ENCODE measurements around the gene HHIPL1. TPM values are rescaled to one million over a fixed set of nuclear protein-coding genes. Genes with fewer than 3 reads are reported as not detected.

HHIPL1 gene
- total and polyA plus RNA-seq, 2 donors (not counting 3 experiments of a cell fraction or from before 2014, with no cell fraction given): 1.3 to 2.1 TPM

DNA sequence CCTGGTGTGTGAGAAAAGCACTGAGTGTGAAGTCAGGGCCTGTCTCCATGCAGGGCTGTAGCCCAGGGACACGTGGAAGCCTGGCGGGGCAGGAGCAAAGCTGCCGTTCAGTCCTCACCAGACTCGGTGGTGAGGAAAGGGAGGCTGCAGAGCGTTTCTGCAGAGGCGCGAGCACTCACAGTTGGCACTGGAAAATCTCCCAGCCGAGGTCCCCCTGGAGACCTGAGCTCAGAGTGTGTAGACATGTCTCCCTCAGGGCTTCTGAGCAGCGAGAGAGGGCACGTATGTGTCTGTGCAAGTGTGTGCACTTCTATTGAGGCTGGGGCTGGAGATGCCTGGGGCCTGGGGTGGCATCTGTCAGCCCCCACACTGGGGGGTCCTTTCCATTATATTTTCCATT lies 11.0 kb upstream of the HHIPL1 start:
- H4K20me1 ChIP-seq (replicated peaks; ENCODE audit: control insufficient read depth, extremely low read depth, insufficient read depth, low read length): no peaks in the 10 kb centered on the region

More for the DNA sequence above, 11.0 kb upstream of the HHIPL1 start:
- Histone ChIP-seq H3K9ac (replicated peaks; ENCODE audit: extremely low read depth, insufficient read depth, low read length) (no peak overlapping the region), H2AFZ (ENCODE audit: low read depth, low read length) (no peak overlapping the region), H3K27ac (ENCODE audit: insufficient read depth, low read depth, low read length) (no peak overlapping the region), H3K27me3 (ENCODE audit: control insufficient read depth in 2 of 2, insufficient read depth in 2 of 2, low read length in 2 of 2) (no peaks in the 10 kb centered on the region), H3K36me3 (ENCODE audit: control insufficient read depth in 2 of 2, extremely low read depth in 1 of 2, insufficient read depth in 2 of 2, low read length in 2 of 2) (no peaks in the 10 kb centered on the region), H3K9me3 (replicated peaks; ENCODE audit: control insufficient read depth, insufficient read depth, low read length) (no peaks in the 10 kb centered on the region), H3K4me3 (replicated peaks in 1 of 3; ENCODE audit: insufficient read depth in 1 of 3, low read depth in 1 of 3, low read length in 3 of 3) (no peak overlapping the region), H3K4me2 (ENCODE audit: insufficient read depth, low read length) (no peak overlapping the region), H3K9me1 (replicated peaks; ENCODE audit: control insufficient read depth, extremely low read depth, insufficient read depth, low read length) (no peaks in the 10 kb centered on the region), H3K79me2 (ENCODE audit: control insufficient read depth, insufficient read depth, low read length) (no peaks in the 10 kb centered on the region), H3K4me1 (ENCODE audit: control insufficient read depth, extremely low read depth, insufficient read depth, low read length) (no peaks in the 10 kb centered on the region)
- no TSS peak for BruUV-seq (replicated peaks)
- FAIRE-seq (no peak), DNase-seq (ENCODE audit: low read depth, low spot score) (no peak)
- intact Hi-C loops (cut with micrococcal nuclease): no loop called here
- CTCF ChIA-PET: interaction anchor here (0.9 to 1.2 kb wide), 2 partner anchors 11 to 116 kb away, joined by 4 to 5 read pairs; no protein-coding TSS in a partner anchor
- TF ChIP-seq EZH2 (IDR thresholded peaks at IDR 0.05; ENCODE audit: borderline replicate concordance, low read depth, low read length, severe bottlenecking): no peak
- TF ChIP-seq POLR2A (IDR thresholded peaks at IDR 0.05; ENCODE audit: low read depth, low read length): no peak
- no peak for TF ChIP-seq FOS (IDR thresholded peaks at IDR 0.05; ENCODE audit: borderline replicate concordance, insufficient read depth, low read length)
- TF ChIP-seq GATA2 (IDR thresholded peaks at IDR 0.05; ENCODE audit: insufficient read depth, insufficient read length, low read depth, low read length): no peak
- TF ChIP-seq, protein P1, sequence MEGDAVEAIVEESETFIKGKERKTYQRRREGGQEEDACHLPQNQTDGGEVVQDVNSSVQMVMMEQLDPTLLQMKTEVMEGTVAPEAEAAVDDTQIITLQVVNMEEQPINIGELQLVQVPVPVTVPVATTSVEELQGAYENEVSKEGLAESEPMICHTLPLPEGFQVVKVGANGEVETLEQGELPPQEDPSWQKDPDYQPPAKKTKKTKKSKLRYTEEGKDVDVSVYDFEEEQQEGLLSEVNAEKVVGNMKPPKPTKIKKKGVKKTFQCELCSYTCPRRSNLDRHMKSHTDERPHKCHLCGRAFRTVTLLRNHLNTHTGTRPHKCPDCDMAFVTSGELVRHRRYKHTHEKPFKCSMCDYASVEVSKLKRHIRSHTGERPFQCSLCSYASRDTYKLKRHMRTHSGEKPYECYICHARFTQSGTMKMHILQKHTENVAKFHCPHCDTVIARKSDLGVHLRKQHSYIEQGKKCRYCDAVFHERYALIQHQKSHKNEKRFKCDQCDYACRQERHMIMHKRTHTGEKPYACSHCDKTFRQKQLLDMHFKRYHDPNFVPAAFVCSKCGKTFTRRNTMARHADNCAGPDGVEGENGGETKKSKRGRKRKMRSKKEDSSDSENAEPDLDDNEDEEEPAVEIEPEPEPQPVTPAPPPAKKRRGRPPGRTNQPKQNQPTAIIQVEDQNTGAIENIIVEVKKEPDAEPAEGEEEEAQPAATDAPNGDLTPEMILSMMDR (IDR thresholded peaks at IDR 0.05; ENCODE audit: extremely low read depth in 1 of 2, insufficient read depth in 1 of 2, low read depth in 1 of 2, low read length in 2 of 2): no peak
- TF ChIP-seq MYC (IDR thresholded peaks at IDR 0.05; ENCODE audit: low read depth, low read length): no peak
- TF ChIP-seq POLR2AphosphoS5 (IDR thresholded peaks at IDR 0.05; ENCODE audit: insufficient read depth, low read depth, low read length): no peak
- no peak for TF ChIP-seq MAX (IDR thresholded peaks at IDR 0.05; ENCODE audit: insufficient read depth, insufficient read length)
- TF ChIP-seq JUN (IDR thresholded peaks at IDR 0.05; ENCODE audit: borderline replicate concordance, insufficient read depth, insufficient read length, low read depth): no peak
- POLR2A ChIA-PET: no interaction called here
- dilution Hi-C loops (cut with MboI; ENCODE audit: extremely low pct_ligation_motif_present, low sequenced_read_pairs): no loop called here

Data from endothelial cell of umbilical vein (primary cell).